ENCODE data around the gene ACCSL.

The ACCSL gene

DNA sequence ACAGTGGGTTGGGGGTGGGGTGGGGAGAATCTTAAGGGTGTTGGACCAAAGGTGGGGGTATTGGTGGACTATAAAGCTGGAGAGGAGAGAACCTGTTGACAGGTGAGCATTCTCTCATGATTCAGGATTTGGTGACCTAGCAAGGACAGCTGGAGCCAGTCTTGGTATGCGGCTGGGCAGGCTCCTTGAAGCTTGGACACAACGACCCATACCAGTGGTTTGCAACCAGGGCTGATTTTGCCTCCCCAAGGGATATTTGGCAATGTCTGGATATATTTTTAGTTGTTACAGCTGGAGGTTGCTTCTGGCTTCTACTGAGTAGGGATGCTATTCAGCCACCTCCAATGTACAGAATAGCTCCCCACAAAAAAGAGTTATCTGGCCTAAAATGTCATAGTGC, 53.3 kb downstream of the ACCSL start:
- no peak for DNase-seq

GRCh38 chr11:44104481-44105294, 56.9 kb downstream of the ACCSL start:
- peak in 1 of 2 experiments; percentile 3 for DNase-seq

DNA sequence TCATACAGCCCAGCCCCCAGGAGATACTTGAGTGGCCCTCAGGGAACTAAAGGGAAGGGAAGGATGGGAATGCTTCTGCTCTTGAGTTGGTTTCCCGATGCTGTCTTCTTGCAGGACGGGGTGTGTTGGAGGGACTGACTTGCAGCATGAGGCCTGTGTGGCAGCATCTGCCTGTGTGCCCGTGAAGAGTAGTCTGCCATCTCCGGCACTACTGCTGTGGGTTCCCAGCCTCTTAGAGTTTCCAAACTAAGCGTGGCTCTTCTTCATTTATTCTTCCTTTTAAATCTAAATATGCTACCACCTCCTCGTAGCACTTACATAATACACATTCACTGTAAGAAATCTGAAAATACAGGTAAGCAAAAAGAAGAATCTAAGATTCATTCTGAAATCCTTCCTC, 60.5 kb downstream of the ACCSL start:
- no peak for DNase-seq
